Activated CD4-positive, alpha-beta T cell treated with anti-CD3 and anti-CD28 coated beads, Interleukin-2, amount 50 U/mL, for 16 hours (primary cell): ENCODE measurements around the gene AQP9.

ENCODE experiments used
- DNase-seq: peaks from one replicate; pipeline ENCODE4 v3.0.0-alpha.2; 2020

The AQP9 gene

DNA sequence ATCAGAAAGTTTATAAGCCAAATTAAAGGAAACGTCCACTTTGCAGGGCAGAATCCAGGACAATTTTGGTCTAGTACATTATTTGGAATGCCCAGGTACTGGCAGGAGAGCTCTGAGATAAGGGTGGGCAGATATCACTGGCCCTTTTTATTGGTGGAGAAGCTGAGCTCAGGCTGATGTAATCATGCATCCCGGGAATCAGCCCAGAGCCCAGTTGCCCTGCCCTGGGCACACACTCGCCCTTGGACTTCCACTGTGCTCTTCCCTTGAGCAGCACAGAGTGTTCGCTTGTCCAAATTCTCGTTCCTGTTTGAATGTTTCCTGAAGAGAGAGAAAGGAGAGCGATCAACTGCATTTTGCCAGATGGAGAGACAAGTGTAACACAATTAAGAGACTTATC, 3.7 kb downstream of the AQP9 start:
- no peak for DNase-seq

- DNase-seq: no peak
These were observed 4.8 kb downstream of the AQP9 start for GRCh38 chr15:58142827-58143461.

- DNase-seq: no peak
These were observed 7.4 kb downstream of the AQP9 start for GRCh38 chr15:58145606-58146005.

GRCh38 chr15:58146211-58146610, 8.0 kb downstream of the AQP9 start:
- DNase-seq: no peak

DNA sequence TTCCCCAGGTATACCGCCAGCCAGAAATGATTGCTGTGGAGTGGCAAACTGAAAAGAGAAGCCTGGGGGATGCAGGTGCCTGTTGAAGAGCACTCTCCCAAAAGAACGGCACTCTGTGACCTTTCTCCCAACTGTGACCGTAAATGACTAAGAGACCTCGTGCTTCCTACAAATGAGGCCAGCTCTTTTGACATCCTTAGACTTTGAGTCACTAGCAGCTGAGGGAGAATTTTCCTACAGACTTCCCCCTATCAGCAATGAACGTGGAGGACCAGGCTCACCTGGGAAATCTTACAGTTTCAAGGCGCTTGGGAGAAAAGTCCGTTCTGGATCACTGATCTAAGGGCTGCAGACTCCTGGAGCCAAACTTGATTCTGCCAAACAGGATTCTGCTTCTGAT, 8.6 kb downstream of the AQP9 start:
- no peak for DNase-seq

DNA sequence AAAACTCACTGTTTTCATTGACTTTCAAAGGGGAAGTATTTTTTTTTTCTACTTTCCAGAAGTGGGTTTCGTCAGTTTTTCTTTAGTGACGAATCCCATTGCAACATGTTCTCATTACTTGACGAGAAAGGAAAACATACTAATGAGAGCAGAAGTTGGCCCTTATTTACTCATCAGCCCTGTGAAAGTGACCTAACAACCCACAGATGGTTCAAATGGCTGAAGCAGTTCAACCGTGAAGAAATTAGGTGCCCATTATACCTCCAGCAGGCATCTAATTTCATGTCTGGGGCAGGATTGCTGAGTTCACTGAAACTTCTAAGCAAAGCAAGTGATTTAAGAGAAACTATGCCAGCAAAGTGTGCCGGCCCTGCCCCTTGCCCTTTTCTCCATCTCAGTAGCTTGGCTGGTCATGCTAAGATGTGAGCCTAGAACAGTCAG, 9.0 kb downstream of the AQP9 start:
- DNase-seq: no peak

GRCh38 chr15:58148120-58148519, 9.9 kb downstream of the AQP9 start:
- no peak for DNase-seq

DNA sequence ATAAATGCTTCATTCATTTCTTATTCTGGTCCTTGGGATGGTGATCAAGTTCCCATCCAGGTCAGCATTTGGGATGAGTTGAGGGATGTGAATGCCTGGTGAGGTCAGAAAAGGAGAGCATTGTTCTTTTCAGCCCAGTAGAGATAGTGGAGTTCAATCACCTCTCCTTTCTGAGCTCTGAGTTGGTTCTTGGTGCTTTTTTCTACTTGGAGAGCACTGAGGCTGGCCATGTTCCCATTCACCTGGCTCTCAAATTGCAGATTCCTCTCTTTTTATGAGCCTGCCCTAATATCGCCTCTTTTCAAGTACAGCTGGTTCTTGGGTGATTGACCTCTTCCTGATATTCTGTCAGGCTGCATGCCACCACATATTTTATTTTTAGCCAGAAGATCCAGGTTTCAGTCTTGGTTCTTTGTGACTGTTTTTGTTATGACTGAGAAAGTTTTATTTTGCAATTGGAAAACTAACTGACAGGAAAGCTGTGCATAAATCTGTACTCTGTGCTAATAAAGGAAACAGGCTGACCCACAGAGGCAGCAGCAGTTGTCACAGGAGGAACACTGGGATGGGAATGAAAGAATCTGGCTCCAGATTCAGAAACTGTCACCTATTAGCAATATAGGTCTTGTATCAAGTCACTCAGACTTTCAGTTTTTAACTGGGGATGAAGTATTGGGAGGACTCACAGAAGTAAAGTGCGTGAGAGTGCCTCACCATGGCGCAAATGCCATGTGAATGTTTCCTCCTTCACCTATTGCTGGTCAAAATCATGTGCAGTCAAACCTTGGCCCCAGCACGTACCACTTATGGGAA, 10.7 kb downstream of the AQP9 start:
- no peak for DNase-seq

GRCh38 chr15:58154769-58155168, 16.6 kb downstream of the AQP9 start:
- no peak for DNase-seq

GRCh38 chr15:58159827-58160386, 21.7 kb downstream of the AQP9 start:
- no peak for DNase-seq

DNA sequence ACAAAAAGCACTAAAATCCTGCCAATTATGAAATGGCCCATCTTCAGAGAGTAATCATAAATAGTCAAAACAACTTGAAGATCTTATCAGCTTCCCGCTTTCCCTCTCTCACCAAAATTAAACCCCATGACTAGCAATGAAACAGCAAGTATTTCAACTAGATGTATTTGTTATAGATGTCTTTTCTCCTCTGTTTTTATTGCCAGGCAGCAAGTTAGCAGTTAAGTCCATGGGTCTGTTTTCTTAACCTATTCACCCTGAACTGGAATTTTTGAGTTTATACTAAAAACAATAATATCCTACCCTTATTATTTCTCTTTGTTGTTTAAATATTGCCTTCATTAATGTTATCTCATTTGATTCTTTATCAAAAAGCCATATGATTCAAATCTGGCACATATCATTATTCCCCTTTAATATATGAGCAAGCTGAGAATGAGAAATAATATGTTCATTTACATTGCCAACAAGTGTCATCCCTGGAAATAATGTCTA, 23.3 kb downstream of the AQP9 start:
- DNase-seq: no peak

GRCh38 chr15:58163985-58164384, 25.8 kb downstream of the AQP9 start:
- DNase-seq: no peak

DNA sequence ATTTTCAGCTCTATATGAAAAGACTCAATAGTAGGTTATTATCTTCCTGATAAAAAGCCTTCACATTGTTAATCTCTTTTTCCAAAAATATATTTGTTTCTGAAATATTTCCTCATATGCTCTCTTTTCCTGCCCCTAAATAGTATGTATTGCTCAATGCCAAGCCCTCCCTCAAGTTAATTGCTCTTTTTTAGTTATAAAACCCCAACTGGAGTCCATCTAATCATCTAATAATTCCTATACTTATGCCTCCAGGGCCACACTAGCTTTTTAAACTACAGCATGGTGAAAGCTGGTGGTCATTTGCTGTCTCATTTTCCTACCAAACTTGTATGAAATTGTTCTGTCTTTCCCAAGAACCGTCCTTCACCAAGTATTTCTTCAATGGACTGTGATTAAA, 26.7 kb downstream of the AQP9 start:
- DNase-seq: no peak

DNA sequence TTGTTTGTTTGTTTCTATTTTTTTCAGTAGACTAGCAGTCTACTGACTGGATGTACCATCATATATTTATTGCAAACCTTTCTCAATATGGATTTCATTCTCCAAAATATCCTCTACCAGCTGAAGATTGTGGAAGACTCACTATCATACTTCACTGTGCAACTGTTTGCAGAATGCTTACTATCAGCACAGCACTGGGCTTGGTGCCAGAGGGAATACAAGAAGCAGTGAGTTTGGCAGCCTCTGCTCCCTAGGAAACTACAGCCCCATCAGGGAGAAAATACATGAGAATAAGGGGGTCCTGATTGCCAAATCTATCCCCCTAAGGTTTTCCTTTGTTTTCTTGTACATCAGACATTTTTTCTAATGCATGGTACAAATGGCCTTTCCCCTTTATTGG, 27.5 kb downstream of the AQP9 start:
- no peak for DNase-seq

DNA sequence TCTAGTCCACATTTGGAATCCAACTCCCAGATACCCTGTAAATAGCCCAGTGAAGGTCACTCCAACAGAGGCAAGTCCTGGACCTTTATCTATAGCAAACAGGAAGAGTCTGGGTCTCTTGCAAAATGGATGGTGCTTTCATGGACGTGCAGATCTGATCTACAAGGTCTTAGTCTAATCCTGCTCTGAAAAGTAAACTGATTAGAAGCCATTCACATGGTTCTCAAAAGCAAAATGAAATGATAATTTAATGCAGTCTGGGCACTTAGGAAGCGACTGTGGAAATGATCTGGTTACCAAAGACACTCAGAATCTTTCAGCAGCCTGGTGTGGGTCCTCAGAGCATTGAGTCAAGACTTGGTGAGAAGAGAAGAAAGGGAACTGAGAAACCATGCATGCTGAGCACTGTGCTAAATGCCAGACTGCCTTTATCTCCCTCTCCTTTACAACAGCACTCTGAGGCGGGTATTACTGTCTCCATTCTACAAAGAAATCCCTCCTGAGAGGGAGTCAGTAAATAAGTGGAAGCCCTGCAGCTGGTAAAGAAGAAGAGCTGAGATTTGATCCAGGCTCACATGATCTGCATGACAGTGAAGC, 29.0 kb downstream of the AQP9 start:
- DNase-seq: no peak

DNA sequence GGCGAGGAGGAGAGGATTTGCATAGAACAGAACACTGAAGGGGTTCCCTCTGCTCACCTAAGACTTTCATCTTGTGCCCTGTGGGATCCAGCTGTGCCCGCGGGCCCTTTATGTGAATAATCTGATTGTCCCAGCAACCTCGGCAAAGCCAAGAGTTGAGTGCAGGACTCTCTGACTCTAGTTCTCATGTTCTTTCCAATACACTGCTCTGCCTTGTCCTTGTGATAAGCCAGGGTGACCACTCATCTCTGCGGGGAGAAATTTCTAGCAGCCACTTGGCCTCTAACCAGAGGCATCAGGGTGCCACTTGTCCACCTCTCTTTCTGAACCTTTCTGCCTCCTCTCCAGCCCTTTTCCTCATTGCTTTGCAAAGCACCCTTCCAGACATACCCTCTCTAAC, 31.8 kb downstream of the AQP9 start:
- DNase-seq: no peak

GRCh38 chr15:58171476-58172061, 33.4 kb downstream of the AQP9 start:
- no peak for DNase-seq

GRCh38 chr15:58174709-58175108, 36.5 kb downstream of the AQP9 start:
- DNase-seq: no peak

- DNase-seq: no peak
These were observed 37.8 kb downstream of the AQP9 start for GRCh38 chr15:58175955-58176354.

GRCh38 chr15:58178668-58179067, 40.5 kb downstream of the AQP9 start:
- DNase-seq: no peak

- DNase-seq: no peak
These were observed 41.0 kb downstream of the AQP9 start for GRCh38 chr15:58179206-58179605.

DNA sequence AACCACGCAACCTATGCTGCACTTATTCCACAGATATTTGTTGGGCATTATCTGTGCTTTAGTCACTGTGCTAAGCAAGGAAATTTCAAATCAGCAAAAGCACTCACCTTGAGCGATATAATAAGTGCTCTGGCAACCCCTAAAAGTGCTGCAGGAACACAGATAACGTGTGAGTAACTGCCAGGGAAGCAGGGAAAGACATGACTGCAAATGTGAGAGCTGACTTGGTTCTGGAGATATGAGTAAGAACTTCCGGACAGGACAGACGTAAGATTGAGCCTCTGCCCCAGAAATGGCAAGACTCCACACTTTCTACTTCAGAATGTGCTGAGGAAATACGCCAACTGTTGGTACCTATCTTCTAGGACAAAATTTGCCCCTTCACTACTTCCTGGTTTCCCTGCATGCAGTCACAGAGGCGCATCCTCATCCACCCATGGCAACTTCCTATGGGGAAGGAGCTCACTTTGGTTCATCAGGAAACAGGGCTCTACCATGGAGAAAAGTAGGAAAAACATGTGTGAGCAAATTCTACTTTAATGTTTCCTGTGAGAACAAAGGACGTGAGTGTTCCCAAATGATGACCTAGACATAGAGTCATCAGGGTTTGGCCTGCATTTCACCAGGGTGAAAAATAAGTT, 41.7 kb downstream of the AQP9 start:
- DNase-seq: peak; percentile 20
